HG03060 (cell line): ENCODE results near the gene MED16.

ENCODE experiments used
- ATAC-seq: cut with Tn5 transposase; IDR thresholded peaks from one replicate; pipeline ENCODE4 v1.9.1; 2021; ENCODE audit warnings: low read depth, moderate number of reproducible peaks; ENCODE audit not compliant: unreplicated experiment

MED16 gene

DNA sequence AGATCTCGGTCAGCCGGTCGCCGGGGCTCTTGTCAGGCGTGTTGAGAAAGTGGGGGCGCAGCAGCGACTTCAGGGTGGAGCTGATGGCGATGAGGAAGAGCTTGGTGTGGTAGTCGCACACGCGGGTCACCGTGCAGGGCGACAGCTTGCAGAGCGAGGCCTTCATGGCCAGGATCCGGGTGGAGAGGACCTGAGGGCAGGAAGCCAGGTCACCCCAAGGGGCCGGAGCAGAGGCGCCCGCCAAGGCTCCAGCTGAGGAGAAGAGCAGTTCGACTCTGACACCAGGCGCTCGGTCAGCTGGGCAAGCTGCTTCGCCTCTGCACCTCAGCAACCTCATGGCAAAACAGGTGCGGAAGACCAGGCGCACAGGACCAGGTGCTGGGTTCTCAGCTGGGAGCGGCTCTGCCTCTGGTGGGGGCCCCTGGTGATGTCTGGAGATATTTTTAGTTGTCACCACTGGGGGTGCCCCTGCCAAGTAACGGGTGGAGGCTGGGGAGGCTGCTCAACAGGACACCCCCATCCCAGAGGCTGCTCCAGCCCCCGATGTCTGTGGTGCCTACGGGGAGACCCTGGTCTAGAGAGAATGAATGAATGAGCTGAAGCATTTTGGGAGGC lies 17.6 kb downstream of the MED16 start:
- ATAC-seq, result no peak

DNA sequence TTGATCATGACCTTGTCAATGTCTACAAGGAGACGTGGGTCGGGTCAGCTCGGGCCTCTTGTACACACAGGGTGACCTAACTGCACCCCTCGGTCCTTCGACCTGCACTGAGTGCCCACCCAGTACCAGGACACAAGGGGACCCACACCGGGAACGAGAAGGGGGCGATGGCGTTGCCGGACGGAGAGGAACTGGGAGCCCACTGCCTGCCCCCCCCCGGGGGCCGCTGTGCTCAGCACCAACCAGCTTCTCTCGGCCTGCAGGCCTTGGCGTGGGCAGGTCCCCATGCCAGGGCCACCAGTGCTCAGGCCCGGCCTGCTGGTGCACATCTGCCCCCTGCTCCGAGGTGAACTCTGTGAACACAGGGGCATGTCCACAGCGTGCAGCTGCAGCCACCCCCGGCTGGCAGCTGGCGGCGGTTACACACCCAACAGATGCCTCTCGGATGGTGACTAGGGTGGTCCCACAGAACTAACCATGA lies 19.4 kb downstream of the MED16 start:
- no peak for ATAC-seq

DNA sequence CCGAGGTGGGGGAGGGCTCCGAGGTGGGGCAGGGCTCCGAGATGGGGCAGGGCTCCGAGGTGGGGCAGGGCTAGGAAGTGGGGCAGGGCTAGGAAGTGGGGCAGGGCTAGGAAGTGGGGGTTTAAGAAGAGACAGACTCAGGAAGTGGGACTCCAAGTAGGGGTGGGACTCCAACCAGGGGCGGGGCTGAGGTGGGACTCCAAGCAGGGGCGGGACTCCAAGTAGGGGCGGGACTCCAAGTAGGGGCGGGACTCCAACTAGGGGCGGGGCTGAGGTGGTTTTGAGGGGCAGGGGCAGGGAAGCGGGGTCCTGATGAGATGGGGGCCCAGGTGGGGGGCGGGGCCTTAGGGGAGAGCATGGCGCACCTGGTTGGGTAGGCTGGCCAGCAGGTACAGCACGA lies 19.9 kb downstream of the MED16 start:
- ATAC-seq, result no peak

DNA sequence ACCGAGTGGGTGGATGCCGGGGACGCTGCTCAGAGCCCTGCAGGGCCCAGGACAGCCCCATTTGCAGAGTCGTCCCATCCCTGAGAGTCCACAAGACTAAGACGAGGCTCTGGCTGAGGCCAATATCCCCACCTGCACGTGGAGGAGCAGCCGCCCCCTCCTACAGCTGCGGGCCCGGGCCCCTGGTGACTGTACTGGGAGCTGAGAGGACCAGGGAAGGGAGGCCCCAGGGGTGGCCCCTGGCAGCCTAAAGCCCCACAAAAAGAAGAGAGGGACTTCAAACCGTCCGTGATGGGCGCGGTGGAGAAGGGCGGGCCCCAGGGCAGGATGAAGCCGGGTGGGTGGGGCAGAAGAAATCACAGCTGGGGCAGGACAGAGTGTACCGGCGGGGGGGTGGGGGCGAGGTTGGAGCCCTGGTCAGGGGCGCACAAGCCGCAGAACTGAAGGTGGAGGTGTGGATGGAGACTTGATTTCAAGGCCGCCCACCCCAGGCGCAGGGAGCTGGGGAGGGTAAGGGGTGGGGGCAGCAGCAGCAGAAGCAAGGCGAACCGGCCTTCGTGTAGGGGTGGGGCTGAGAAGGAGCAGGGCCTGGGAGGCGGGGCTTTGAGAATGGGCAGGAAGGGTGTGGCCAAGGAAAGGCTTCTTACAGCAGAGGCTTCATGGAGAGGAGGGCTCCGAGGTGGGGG lies 20.6 kb downstream of the MED16 start:
- ATAC-seq, result no peak

DNA sequence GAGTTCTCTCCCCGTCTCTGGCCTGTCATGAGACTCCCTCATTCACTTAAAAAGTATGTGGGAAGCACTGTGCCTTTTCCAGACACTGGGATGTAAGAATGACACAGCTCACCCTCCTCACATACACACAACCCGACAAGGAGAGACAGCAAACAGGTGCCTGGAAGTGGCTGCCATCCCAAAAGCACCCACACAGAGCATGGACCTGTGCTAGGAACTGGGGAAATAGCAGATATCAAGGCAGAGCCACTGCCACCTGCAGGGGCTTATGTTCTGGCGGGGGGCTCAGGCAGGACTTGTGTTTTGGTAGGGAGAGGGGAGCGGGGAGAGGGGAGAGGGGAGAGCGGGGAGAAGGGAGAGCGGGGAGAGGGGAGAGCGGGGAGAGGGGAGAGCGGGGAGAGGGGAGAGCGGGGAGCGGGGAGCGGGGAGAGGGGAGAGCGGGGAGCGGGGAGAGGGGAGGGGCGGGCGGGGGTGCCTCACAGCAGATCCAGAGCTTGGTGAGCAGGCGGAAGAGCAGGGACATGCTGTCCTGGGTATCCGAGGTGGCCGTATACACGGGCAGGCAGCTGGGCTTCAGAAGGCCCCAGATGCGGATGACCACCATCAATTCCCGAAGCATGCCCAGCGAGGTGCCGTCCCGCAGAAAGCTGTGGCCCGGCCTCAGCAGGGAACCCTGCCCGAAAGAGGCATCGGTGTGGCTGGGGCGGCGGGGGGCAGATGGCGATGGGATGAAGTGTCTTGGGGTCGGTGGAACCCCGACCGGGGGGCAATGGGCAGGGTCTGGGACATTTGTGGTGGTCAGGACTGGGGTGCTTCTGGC lies 21.3 kb downstream of the MED16 start:
- ATAC-seq, result no peak

DNA sequence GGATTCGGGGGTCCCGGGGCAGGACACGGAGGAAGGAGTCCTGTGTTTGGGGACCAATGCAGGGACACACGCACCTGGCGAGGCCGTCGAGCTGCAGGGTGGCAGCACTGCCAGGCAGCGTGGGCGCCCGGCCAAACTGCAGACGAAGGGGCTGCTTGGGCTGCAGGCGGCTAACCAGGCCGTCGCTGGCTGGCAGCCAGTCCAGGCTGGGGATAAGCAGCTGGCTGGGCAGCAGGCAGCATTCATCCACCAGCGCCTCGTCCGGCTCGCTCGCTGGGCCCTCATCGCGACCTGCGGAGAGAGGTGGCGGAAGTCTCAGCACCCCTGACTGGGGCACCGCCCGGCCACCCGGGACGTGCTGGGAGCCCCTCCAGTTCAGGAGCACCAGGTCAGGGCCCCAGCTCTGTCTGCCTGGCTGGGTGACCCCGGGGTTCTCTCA lies 22.0 kb downstream of the MED16 start:
- no peak for ATAC-seq

DNA sequence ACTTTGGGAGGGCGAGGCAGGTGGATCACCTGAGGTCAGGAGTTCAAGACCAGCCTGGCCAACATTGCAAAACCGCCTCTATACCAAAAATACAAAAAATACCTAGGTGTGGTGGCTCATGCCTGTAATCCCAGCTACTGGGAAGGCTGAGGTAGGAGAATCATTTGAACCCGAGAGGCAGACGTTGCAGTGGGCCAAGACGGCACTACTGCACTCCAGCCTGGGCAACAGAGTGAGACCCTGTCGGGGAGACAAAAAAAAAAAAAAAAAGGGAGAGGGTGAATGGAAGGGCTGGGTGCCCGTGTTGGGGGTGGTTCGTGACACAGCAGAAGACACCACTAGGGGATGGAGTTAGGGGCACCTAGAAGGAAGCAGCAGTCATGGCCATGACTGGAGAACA lies 22.7 kb downstream of the MED16 start:
- ATAC-seq, result no peak

DNA sequence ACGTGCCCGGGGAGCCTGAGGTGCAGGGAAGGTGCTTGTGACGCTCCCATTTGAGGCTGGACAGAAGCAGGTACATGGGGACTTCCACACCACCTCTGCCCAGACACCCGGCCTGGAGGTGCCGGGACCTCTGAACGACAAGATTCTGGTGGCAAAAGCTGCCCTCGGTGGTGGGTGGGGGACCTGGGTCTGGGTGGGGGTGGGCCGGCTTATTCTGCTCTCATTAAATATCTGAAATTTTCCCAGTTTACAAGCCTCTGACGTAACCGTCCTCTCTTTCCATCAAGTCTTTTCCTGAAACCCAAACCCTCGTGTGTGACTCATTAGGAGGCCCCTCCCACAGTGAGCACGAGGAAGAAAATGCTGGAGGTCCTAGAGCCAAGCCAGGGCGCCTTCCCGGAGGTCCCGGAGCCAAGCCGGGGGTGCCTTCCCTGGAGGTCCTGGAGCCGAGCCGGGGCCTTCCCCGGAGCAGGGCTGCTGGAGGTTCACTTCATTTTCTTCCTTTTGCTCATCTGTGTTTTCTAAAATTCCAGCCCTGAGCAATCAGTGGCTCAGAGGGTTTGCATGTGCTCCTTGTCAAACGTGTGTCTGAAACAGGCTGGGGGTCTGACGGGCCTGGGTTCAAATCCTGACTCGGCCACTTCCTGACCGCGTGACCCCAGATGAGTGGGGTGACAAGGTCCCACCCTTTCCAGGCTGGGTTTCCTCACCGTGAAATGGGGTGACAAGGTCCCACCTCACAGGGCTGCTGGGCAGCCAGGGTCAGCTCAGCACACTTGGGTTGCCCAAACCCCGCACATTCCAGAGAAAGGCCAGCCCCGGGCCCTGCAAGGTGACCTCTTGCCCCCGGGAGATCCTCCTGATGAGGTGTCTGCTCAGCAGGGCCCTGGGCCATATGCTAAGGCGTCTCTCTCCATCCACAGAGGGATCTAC lies 23.5 kb downstream of the MED16 start:
- no peak for ATAC-seq

DNA sequence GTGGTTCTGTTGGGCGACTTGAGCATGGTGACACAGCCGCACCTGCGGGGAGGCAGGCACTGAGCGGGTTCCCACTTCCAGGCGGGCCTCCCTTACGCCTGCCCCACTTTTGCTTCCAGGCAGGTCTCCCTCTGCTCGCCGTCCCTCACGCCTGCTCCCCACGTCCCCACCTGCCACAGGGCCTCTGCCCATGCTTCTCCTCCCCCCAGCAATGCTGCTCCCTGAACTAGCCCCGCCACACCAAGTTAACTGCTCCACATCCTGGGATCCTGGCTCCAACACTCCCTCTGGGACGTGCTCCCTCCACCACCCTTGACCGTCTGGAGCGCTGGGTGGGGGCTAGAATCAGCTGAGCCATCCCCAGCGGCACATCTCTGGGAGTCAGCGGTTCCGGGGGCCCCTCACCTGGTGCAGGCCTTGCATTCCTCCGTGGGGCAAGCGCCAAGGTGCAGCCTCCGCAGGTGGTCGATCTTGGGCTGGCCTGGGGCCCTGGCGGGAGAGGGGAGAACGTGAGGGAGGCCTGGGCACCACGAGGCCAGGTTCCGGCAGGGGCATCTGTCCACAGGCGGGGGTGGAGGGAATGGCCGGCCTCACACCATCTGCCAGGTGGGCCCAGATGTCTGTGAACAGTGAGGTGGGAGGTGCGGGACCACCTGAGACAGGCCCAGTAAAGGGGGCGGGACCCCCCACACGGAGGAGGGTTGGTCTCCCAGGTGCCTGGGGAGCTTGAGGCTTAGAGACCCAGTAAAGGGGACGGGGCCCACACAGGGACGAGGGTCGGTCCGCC lies 24.3 kb downstream of the MED16 start:
- ATAC-seq, result no peak

DNA sequence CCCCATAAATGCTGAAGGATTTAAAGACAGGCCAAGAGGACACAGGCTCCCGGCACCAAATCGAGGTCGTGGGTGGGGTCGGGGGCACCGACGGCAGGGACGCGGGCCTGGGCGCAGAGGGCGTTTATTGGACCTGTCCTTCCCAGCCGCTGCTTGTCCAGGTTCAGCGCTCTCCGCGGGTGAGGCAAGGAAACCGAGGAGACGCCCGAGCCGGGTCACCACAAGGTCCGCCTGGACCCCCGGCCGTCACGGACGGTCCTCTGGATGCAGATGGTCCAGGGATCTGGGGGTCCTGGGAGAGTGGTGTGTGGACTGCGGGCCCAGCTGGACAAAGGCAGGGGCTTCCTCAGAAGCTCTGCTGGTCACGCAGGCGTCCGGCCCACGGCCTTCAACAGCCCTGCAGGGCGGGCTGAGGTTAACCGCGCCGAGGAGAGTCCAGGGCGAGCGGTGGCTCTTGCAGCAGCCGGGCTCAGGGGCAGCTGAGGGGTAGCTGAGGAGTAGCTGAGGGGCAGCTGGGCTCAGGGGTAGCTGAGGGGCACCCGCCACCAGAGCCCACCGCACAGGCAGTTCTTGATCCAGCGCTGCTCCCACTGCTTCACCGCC lies 25.0 kb downstream of the MED16 start:
- ATAC-seq, result no peak

DNA sequence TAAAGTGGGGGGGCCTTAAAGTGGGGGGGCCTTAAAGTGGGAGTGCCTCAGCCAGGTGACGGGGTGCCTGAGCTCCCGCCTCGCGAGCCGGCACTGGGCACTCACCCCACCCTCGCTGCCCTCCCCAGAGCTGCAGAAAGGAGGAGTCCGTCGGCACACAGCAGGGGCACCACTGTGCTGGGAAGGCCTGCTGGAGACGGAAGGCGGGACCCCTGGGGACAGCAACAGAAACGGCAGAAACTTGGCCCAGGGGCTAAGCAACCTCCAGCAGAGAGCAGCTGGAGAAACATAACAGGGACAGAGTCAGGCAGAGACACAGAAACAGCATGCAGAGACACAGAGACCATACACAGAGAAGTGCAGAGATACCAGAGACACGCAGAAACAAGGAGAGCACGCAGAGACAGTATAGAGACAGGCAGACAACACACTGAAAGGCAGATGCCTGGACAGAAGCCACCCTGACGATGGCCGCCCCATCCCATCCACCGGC lies 25.6 kb downstream of the MED16 start:
- ATAC-seq, result no peak

DNA sequence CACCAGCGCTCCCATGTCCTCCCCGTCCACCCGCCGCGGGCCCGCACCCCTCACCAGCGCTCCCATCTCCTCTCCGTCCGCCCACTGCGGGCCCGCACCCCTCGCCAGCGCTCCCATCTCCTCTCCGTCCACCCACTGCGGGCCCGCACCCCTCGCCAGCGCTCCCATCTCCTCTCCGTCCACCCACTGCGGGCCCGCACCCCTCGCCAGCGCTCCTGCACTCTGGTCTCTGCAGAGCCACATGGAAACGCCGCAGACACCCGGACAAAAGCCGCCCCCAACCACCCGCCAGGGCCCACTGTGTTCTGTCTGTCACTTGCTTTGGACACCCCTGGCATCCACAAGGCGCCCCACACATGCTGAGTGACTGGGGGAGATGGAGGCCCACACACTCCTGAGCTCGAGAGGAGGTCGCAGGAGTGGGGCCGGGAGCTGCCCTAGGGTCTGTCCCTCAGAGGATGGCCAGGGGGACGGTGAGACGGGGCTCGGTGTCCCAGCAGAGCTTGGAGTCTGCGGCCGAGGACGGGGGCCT lies 26.2 kb downstream of the MED16 start:
- no peak for ATAC-seq

DNA sequence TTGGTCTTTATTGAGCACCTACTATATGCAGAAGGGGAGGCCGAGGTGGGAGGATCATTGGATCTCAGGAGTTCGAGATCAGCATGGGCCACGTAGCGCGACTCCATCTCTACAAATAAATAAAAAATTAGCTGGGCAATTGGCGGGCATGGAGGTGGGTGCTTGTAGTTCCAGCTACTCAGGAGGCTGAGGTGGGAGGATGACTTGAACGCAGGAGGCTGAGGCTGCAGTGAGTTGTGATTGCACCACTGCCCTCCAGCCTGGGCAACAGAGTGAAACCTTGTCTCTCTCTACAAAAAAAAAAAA lies 29.7 kb downstream of the MED16 start:
- ATAC-seq, result no peak

DNA sequence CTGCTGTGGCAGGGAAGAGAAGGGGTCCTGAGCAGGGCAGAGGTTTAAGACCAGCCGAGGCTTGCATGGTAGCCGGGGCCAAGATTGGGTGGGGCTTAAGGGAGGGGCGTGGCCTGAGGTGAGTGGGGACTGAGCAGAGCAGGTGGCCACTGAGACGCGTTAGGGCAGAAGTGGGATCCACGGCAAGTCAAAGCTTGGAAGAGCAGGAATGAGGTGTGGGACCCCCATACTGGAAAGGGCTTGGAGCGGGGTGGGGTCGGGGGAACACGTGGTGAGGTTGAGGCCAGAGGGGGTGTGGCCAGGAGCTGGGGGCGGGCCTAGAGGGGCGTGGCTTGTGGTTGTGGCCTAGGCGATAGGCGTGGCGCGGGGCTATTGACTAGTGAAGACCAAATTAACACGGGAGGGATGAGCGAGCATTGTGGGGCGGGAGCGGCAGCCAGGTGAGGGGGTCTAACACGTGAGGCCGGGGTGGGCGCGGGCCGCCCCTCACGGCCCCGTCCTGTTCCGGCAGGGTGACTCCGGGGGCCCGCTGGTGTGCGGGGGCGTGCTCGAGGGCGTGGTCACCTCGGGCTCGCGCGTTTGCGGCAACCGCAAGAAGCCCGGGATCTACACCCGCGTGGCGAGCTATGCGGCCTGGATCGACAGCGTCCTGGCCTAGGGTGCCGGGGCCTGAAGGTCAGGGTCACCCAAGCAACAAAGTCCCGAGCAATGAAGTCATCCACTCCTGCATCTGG lies 30.2 kb downstream of the MED16 start:
- ATAC-seq, result no peak

DNA sequence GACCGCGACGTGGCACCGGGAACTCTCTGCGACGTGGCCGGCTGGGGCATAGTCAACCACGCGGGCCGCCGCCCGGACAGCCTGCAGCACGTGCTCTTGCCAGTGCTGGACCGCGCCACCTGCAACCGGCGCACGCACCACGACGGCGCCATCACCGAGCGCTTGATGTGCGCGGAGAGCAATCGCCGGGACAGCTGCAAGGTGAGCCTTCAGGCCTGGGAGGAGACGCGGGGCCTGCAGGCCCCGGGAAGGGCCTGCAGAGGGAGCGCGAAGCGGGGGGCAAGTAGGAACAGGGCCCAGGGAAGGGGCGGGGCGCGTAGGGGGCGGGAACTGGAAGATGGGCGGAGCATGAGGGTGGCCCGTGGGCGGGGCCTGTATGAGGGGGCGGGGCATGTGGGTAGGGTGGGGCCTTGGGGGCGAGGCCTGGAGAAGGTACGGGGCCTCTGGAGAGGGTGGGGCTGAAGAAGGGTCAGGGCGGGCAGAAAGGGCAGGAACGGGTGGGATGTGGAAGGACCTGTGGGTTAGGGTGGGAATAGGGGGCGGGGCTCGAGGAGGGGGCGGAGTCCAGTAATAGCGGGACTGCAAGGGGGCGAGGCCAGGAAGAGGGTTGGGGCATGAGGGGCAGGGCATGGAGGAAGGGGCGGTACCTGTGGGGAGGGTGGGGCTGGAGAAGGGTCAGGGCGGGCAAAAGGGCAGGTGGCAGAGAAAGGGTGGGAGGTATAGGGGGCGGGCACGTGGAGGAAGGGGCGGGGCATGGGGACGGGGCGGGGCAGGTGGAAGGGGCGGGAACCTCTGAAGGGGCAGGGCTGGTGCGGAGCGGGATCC lies 31.0 kb downstream of the MED16 start:
- no peak for ATAC-seq

DNA sequence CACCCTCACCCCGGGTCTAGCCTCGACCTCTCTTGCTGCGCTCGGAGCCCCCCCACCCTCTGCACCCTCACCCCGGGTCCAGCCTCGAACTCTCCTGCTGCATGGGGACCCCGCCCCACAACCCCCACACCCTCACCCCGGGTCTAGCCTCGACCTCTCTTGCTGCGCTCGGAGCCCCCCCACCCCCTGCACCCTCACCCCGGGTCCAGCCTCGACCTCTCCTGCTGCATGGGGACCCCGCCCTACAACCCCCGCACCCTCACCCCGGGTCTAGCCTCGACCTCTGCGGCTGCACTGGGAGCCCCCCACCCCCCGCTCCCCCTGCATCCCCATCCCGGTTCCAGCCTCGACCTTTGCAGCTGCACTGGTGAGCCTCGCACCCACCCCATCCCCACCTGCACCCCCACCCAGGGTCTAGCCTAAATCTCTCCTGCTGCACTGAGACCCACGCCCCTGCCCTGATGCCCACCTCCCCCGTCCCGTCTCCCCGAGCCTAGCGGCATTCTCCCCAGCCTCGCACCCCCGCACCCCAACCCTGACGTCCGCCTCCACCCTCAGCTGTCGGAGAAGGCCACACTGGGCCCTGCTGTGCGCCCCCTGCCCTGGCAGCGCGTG lies 31.7 kb downstream of the MED16 start:
- ATAC-seq, result no peak
